Keratinocyte (primary cell): ENCODE data around the gene MCCD1.

ENCODE experiments used
- CTCF ChIP-seq, 3 experiments: IDR thresholded peaks in 1 of 3; conservative IDR thresholded peaks in 1 of 3; optimal IDR thresholded peaks in 1 of 3; 2 replicates in 2 of 3; 3 replicates in 1 of 3; pipeline versions ENCODE3 to v1.5.1; 2011; ENCODE audit warnings: low read length in 3 of 3, mild to moderate bottlenecking in 3 of 3, moderate library complexity in 2 of 3, control low read depth in 1 of 3, inconsistent platforms in 1 of 3; ENCODE audit not compliant: insufficient read depth in 2 of 3; ENCODE audit errors: extremely low read depth in 1 of 3
- EZH2 ChIP-seq: IDR thresholded peaks from one replicate; pipeline ENCODE4 v1.6.1; 2012; ENCODE audit warnings: inconsistent platforms, mild to moderate bottlenecking, low read length, moderate library complexity

GRCh38 chr6:31559606-31559957 lies 30.8 kb downstream of the MCCD1 start:
- TF ChIP-seq CTCF (optimal IDR thresholded peaks at IDR 0.05 in 1 of 3, IDR thresholded peaks at IDR 0.05 in 1 of 3, conservative IDR thresholded peaks at IDR 0.05 in 1 of 3; ENCODE audit: extremely low read depth in 1 of 3, insufficient read depth in 2 of 3, low read length in 3 of 3): no peak
- TF ChIP-seq EZH2: no peak
